ENCODE data around the gene PSMB7.

DNA sequence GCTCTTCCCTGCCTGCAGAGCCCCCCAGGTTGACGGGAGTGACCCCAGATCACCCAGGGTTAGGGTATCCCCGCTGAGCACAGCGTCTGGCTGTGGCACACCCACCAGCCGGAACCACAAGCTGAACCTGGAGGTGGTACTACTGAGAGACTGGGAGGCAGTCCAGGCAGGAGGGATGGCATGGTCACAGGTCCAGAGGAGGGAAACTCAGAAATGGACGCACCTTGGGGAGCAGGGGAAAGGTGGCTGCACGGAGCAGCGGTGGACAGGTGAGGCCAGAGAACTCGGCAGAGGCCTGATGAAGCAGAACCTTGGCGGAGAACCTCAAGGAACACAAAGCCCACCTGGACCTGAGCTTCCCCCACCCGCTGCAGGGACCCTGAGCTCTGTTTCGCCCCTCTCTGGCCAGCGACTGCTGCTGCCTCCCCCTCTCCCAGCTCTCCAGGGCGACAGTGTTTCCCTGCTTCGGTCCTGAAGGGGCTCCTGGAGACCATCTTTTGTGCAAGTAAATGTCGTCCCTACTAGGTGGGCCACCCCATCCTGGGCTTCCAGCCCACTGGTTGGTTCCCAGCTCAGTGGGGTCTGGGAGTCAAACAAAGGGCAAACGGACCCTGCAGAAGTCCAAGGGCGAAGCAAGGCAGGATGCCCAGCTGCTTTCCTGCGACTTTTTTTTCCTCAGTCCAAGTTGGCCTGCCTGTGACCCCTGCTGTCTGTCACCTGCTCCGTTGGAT, 35.9 kb upstream of the PSMB7 start:
- TF ChIP-seq, protein P1, sequence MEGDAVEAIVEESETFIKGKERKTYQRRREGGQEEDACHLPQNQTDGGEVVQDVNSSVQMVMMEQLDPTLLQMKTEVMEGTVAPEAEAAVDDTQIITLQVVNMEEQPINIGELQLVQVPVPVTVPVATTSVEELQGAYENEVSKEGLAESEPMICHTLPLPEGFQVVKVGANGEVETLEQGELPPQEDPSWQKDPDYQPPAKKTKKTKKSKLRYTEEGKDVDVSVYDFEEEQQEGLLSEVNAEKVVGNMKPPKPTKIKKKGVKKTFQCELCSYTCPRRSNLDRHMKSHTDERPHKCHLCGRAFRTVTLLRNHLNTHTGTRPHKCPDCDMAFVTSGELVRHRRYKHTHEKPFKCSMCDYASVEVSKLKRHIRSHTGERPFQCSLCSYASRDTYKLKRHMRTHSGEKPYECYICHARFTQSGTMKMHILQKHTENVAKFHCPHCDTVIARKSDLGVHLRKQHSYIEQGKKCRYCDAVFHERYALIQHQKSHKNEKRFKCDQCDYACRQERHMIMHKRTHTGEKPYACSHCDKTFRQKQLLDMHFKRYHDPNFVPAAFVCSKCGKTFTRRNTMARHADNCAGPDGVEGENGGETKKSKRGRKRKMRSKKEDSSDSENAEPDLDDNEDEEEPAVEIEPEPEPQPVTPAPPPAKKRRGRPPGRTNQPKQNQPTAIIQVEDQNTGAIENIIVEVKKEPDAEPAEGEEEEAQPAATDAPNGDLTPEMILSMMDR (conservative IDR thresholded peaks at IDR 0.05; ENCODE audit: low read depth, low read length), result no peak
- no peak for TF ChIP-seq EZH2 (IDR thresholded peaks at IDR 0.05; ENCODE audit: borderline replicate concordance, low read depth, low read length, poor library complexity, severe bottlenecking)
